Measurements from ENCODE around the gene DMWD.
A peak's percentile ranks its signal among the peaks of the same experiment; 100 is the strongest.

GRCh38 chr19:45766296-45766868 lies 26.3 kb downstream of the DMWD start:
- TF ChIP-seq, protein P1, sequence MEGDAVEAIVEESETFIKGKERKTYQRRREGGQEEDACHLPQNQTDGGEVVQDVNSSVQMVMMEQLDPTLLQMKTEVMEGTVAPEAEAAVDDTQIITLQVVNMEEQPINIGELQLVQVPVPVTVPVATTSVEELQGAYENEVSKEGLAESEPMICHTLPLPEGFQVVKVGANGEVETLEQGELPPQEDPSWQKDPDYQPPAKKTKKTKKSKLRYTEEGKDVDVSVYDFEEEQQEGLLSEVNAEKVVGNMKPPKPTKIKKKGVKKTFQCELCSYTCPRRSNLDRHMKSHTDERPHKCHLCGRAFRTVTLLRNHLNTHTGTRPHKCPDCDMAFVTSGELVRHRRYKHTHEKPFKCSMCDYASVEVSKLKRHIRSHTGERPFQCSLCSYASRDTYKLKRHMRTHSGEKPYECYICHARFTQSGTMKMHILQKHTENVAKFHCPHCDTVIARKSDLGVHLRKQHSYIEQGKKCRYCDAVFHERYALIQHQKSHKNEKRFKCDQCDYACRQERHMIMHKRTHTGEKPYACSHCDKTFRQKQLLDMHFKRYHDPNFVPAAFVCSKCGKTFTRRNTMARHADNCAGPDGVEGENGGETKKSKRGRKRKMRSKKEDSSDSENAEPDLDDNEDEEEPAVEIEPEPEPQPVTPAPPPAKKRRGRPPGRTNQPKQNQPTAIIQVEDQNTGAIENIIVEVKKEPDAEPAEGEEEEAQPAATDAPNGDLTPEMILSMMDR (IDR thresholded peaks at IDR 0.05) = no peak
- peak; percentile 19; the same call in 1 of the 2 replicates for TF ChIP-seq POLR2AphosphoS5 (IDR thresholded peaks at IDR 0.05; ENCODE audit: low read depth, low read length)
